ENCODE results near the gene MB.

MB gene

DNA sequence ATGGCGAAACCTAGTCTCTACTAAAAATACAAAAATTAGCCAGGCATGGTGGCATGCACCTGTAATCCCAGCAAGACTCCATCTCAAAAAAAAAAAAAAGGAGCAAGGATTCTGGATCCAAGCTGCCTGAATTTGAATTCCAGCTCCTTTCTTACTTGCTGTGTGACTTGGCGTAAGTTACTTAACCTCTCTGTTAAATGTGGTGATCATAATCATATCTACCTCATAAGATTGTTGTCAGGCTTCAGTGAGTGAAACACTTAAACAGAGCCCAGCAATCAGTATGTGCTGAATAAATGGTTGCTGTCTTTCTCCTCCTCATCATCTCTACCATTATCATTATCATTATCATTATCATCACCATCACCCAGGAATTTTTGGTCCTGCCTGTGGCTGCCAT is 2.7 kb downstream of the MB start:
- DNase-seq, result no peak

DNA sequence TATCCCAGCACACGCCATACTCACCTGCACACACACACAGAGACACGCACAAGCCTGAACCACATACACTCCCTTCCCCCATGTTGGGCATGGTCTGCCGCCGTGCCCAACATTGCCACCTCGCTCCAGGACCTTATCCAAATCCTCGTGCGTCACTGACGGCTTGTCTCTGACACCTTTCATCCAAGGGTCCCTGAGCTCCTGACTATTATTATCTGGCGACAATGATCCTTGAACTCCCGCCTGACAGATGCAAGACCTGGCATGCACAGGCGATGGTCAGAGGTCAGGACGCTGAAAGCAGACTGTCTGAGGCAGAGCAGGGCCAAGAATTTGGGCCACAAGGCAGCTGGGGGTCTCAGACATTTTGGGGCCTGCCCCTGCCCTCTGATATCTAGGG is 4.2 kb downstream of the MB start:
- DNase-seq, result no peak

DNA sequence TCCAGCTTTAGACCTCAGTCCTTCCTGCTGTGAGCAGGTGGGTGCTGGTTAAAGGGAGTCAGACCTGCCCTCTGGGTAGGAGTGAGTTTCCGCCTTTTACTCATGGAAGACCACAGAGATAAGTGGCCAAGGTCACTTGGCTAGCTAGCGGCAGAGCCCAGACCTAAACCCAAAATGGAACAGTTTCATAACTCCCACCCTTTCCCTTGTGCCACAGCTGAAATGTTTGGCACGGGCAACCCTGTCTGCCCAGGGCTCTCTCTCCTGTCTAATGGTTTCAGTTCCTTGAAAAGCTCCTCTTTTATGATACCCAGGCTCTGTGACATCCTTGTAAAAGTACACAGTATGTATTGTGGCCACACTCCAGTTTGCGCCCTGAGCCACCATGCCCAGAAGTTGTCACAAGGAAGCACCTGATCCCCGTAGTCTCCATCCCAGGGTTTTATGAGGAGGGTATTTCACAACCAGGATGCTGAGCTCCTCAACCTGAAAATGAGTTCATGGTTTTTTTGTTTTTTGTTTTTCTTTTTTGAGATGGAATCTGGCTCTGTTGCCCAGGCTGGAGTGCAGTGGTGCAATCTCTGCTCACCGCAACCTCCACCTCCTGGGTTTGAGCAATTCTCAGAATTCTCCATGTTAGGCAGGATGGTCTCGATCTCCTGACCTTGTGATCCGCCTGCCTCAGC is 5.1 kb downstream of the MB start:
- no peak for DNase-seq

DNA sequence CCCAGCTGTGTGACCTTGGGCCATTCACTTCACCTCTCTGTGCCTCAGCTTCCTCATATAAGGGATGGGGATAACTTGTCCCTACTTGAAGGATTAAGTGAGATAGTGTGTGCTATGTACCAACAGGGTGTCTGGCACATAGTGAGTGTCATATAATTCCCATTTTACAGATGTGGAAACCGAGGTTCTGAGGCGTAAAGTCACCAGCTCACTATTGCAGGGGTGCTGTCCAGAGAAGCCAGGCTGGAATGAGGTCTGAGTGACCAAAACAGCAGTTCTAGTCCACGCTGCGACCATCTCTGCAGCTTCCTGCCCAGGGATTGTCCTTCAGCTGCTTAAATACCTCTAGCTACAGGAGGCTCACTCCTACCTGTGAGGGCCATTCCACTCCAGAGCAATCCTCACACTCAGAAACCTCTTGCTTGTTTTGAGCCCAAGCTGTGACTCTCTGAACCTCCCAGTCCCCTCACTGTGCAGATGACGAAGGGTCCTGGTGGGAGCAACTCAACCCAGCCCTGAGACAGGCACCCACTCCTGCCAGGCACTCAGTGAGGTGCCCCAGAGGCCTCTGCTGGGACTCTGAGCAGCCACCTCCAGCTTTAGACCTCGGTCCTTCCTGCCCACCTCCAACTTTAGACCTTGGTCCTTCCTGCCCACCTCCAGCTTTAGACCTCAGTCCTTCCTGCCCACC is 5.8 kb downstream of the MB start:
- no peak for DNase-seq

DNA sequence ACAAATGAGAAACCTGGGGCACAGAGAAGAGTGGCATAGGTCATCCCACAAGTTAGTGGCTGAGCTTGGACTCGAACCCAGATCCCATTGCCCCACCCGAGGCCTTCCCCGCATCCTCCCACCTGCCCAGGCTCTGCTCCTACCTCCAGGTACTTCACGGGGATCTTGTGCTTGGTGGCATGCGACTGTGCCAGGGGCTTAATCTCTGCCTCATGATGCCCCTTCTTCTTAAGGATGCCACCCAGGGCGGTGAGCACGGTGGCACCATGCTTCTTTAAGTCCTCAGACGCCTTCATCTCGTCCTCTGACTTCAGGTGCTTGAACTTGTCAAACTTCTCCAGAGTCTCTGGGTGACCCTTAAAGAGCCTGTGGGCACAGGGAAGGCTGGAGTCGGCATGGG is 6.4 kb downstream of the MB start:
- no peak for DNase-seq

DNA sequence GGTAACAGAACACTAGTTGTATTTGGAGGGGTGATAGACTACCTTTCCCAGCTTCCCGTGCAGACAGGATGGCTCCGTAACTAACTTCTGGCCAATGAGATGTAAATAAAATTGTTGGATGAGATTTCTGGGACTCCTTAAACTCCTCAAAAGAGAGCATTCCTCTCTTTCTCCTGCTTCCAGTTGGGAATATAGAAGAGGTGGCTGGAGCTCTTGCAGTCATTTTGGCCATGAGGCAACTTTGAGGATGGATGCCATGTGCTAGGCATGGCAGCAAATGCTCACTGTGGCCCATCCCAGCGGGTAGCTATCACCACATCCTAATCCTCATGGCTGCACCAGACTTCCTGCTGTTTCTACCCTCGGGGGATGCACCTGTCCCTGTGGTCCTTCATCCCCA is 7.4 kb downstream of the MB start:
- DNase-seq, result no peak

DNA sequence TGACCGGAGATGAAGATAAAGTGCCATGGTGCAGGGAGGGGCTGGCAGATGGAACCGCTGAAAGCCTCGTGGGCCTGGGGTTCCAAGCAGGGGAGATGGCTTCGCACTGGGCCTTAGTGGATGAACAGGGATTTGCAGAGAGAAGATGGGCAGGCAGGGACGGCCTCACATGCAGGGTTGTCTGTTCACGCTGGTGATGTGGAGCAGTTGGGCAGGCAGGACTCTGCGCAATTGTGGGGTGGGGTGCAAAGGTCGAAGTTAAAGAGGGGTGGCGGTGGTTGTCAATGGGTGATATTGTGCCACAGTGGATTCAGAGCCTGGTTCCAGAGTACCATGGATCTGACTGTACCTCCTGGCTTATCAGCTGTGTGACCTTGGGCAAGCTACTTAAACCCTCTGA is 7.9 kb downstream of the MB start:
- DNase-seq, result no peak

DNA sequence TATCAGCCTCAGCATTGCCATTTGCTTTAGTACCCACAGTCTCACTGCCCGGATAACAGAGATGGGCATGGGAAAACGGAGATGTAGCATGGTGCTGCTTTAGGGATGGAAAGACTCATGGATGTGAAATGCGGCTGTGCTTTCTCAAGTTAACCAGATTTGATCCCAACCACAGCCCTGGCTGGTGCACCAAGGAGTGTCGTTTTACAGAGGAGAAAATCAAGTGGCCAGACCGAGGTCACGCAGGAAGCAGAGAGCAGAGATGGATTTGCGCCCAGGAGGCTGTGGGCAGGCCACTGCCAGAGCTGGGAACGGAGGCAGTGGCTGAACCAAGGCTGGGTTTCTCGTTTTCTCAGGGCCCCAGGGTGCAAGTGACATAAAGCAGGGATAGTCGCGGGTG is 9.0 kb downstream of the MB start:
- no peak for DNase-seq

DNA sequence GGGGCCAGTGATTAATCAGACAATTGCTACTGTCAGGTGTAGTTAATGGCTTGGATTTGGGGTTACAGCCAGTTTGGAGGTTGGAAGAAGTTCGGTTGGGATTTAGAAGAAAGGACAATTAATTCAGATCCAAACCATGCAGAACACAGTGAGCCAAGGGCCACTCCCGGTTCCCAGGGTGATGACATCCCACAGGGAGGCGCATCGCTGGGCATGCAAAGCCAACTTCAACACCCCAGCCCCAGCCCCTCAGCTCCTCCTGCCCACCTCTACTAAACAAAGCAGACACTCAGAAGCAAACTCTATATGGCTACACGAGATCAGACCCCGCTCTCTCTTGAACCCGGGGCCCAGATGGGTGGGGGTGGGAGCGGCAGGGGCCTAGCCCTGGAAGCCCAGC is 10.2 kb downstream of the MB start:
- DNase-seq, result no peak

DNA sequence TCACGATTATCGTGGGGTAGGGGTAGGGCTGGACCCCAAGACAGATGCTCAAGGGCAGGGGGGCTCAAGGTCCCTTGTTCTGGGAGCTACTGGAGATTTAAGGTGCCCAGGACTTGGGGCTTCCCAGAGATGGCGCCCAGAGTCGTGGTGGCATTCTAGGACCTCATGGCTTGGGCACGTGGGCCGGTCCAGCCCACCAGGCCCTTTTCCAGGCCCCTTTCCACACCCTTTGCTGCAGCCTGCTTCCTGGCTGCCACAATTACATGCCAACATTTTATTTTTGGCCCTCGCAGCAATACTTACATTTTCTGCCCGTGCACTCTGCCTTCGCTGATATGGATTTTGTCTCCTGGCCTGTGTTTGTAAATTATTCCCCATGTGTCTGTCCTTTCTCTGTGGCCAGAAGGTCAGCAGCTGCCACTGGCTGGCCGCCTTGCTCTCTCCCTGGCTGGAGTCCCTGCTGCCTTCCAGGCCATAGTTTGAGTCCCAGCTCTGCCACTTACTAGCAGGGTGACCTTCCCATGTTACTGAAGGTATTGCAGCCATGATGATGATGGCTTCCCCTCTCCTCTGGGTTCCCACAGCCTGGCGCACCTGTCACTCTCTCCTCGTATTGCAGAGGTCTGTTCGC is 11.2 kb downstream of the MB start:
- no peak for DNase-seq

DNA sequence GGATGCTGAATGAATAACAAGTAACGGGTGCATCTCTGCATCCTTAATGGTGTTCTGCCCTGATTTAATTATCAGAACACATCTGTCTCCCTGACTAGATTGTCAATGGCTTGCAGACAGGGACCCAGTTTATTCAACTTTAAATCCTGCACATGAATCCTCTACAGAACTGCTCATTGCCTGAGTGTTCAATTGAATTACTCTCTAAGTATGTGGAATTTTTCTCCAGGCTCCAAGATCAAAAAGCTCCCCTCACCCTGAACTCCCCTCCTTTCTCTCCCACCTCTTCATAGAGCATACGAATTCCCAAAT is 11.8 kb downstream of the MB start:
- no peak for DNase-seq

DNA sequence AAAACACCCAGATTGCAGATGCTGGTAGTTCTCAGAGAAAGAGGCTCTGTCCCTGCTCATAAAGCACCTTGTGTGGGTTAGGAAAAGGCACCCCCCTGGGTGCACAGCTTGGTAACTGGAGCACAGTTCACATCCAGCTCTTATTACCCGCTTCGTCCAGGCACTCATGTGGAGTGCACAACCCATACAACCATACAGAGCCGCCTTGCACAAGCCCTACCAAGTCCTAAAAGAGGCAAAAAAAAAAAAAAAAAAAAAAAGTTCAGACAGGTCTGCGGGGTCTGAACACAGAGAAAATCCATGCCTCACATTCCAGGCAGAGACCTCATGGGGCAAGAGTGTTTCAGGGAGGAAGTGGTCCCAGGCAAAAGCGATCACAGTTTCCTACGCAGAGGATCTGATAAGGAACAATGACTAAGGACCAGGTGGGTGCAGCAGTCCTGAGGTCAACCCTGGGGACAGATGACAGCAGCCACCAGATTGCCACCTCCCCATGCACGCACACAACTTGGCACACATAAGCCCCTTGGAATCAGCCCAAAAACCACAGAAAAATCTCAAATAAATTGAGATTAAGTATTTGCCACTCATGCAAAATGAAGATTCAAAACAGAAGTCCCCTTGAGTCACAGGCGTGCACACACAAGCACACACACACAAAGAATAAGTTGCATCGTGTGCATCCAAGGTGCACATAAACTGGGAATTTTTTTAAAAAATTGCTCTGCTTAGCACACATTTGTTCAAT is 12.3 kb downstream of the MB start:
- DNase-seq, result no peak

DNA sequence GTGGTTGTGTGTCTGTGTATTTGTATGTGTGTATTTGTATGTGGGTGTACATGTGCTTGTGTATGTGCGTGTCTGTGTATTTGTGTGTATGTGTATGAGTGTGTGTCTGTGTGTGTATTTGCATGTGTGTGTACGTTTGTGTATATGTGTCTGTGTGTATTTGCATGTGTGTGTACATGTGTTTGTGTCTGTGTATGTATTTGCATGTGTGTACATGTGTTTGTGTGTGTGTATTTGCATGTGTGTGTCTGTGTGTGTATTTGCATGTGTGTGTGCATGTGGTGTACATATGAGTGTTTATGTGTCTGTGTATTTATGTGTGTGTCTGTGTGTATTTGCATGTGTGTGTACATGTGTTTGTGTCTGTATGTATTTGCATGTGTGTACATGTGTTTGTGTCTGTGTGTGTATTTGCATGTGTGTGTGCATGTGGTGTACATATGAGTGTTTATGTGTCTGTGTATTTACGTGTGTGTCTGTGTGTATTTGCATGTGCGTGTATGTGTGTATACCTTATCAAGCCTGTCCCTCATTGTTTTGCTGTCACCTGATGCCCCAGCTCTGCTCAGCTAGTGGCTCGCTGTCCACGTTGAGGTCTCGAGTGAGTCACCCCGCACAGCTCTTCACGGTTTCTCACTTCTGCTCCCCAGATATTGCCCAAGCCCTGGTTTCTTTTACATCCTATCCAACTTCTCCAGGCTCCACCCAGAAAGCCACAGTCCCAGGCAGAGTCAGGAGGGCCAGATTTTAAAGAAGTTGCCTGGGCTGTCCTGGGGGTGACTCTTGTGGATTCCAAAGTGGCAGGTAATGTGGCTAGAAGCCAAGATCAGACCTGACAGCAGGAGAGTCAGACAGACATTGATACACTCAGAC is 15.2 kb downstream of the MB start:
- no peak for DNase-seq

DNA sequence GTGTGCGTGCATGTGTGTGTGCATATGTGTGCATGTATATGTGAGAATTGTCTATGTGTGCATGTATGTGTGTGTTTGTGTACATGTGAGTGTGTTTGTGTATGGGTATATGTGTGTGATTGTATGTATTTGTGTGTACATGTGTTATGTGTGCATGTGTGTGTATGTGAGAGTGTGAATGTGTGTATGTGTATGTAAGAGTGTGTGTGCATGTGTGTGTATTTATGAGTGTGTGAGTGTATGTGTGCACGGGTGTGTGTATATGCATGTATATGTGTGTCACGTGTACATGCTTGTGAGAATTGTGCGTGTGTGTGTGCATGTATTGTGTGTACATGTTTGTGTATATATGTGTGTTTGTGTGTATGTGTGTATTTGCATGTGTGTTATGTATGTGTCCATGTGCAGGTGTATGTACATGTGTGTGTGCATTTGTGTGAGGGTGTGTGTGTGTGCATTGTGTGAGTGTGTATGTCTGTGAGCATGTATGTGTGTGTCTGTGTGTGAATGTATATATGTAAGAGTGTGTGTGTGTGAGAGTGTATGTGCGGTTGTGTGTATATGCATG is 16.0 kb downstream of the MB start:
- DNase-seq, result no peak

DNA sequence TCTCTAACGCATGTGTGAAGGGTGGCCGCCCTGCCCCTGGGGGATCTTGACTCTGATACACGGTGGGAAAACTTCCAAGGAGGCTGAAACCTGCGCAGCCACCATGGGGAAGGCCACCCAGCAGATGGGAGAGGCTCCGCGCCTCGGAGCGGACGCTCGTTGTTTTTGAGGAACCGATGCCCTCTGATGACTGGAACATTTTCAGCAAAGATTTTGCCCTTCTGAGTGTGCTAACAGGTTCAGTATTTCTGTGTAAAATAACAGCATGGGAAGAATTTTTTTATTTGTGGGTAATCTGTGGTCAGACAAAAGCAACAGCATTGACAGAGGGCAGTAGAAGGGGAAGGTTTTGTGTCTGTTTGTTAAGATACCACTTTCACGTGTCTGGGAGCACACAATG is 16.7 kb downstream of the MB start:
- no peak for DNase-seq

DNA sequence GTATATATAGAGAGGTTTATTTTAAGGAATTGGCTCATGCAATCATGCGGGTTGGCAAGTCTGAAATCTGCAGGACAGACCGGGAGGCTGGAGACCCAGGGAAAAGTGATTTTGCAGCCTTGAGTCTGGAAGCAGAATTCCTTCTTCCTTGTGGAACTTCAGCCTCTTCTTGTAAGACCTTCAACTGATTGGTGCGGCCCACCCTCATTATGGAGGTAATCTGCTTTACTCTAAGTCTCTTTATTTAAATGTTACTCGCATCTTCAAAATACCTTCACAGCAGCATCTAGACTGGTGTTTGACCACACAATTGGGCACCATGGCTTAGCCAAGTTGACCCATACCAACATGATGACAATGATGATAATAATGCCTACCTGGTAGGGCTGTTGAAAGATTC is 17.8 kb downstream of the MB start:
- no peak for DNase-seq

DNA sequence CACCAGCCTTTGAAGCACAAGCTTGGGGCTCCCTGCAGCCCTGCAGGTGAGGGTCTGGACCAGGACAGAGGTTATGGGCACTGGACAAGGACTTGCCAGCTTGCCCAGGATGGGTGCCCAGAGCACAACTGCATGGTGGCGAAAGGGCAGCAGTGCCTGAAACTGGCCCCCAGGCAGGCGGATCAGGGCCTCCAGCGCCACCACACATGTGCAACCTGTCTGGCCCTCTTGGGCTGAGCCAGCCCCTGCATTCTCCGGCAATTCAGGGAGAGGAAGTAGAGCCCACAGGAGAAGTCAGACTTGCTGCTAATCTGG is 18.8 kb downstream of the MB start:
- DNase-seq, result no peak

DNA sequence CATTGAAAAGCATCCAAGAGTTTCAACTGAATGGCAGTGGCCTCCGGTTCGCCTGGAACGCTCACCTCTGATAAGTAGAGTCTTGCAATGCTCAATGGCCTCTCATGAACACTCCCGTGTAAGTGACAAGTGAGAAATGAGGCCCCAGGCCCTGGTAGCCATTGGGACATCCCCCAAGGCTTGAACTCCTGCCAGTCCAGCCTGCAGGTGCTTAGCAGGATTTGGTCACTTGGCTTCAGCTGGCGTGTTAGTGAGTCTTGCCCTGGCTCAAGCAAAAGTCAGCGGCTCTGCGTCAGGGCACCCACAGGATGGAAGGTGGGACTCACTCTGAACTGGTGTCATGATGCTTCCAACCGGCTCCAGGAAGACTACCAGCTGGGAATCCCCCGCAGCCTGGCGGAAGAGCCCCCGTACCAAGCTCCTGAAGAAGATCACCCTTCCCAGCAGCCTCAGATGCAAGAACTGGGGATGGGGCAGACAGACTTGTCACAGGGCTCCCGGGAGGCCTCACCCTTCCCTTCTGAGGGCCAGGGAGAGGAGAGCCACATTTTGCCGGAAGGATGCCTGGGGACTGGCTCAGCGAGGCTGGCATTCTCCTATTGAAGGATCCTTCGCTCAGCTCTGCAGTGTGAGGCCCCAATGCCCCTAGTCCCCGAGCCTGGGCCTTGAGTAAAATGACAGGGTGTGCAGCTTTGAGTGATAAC is 19.3 kb downstream of the MB start:
- DNase-seq, result no peak

DNA sequence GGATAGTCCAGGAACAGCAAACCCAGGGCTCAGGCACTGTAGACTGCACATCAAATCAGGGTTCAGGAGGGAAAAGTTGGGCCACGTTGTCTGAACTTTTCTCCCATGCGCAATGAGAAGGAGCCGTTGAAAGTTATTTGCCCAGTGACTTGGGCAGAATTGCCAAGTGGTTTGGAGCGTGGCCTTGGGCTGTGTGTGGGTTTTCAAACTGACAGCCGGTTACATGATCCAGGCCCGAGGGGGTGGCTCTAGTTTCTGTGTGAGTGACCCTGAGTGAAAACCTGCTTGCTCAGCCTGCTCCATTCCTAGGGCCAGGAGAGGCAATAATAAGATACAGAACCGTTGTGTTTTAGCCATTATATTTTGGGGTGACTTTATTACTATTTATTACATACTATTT is 20.3 kb downstream of the MB start:
- DNase-seq, result no peak

DNA sequence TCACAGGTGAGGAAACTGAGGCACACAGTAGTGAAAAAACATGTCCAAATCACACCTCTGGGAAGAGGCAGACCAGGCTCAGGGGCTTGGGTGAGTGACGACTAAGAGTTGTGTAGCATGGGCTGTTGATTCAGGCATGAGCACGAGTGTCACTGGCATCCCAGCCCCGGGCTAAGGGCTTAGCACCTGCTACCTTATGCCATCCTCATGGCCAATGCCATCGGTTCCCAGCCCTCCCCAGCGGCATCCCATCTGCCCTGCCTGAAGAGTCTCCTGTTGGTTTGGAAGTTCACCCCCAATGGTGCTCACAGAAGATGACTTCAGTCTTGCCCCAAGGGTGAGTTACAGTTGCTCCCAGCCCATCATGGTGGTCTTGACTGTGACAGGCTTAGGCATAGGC is 22.4 kb downstream of the MB start:
- no peak for DNase-seq

DNA sequence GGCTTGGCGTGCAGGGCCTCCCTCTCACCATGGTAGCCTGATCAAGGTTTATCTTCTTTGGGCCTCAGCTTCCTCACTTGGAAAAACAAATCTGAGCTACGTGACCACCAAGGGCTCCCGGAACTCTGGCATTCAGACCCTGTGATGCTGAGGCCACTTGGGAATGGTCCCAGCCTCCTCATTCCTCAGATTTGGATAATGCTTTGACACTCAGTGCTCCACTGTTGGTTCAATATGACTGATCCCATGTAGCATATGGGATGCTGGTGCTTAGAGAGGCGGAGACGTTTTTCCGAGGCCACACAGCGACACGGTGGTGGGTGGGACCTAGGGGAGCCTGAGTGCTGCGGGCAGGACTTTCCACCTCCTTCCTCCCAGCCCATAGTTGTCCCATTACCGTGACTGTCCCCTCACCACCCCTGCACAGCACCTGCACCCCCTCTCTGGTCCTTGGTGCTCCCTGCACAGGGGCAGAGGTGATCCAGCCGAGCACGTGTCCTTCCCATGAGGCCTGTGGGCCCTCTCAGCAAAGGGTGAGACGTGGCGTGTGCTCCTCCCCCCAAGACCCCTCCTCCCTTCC is 23.1 kb downstream of the MB start:
- DNase-seq, result no peak
